Measurements from ENCODE around the gene FBXL5.

Gene FBXL5

GRCh38 chr4:15675356-15675755 lies 20.2 kb upstream of the FBXL5 start:
- DNase-seq: no peak

GRCh38 chr4:15674926-15675325 lies 19.8 kb upstream of the FBXL5 start:
- no peak for DNase-seq

DNA sequence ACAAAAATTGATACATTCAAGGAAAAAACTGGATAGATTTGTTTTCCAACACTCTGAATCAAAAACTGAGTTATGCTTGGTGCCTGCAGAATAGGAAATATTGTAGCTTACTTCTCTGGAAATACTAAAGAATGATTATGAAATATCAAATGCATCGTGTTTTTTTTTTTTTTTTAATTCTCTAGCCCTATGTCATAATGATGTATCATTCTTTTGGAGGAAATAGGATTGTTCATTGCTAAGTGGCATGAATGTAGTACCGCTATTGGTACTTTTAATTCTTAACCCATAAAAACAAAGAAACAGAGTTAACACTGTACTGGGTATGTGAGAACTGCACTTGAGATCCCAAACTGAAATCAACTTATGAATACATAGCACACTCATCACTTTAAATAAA lies 18.9 kb upstream of the FBXL5 start:
- no peak for DNase-seq

DNA sequence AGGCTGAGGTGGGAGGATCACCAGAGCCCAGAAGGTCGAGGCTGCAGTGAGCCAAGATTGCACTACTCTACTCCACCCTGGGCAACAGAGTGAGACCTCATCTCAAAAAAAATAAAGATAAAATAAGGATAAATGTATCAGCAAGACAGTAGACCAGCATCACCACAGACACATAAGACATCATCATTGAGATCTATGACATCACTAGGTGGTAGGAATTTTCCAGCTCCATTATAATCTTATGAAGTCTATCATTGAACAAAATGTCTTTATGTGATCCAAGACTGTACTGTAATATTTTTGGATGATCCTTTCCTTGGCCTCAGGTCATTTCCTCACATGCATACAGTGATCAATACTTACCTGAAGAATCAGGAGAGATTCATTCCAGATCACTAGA lies 18.2 kb upstream of the FBXL5 start:
- no peak for DNase-seq

DNA sequence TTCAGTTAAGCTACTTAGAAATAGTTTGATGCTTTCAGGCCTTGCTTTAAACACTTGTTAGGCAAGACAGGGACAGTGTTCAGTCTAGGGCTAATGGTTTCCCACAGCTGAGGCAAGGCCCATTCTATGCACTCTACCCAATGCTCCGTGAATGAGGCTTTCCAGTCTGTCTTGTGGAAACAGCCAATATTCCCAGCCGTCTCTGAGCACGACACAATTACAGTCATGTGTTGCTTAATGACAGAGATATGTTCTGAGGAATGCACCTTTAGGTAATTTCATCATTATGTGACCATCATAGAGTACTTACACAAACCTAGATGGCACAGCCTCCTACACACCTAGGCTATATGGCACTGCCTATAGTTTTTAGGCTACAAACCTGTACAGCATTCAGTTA lies 16.9 kb upstream of the FBXL5 start:
- DNase-seq: no peak

- no peak for DNase-seq
Measured at GRCh38 chr4:15670576-15670975, 15.4 kb upstream of the FBXL5 start.

- no peak for DNase-seq
Measured at GRCh38 chr4:15668566-15669435, 13.6 kb upstream of the FBXL5 start.

- no peak for DNase-seq
Measured at GRCh38 chr4:15667006-15667405, 11.8 kb upstream of the FBXL5 start.

DNA sequence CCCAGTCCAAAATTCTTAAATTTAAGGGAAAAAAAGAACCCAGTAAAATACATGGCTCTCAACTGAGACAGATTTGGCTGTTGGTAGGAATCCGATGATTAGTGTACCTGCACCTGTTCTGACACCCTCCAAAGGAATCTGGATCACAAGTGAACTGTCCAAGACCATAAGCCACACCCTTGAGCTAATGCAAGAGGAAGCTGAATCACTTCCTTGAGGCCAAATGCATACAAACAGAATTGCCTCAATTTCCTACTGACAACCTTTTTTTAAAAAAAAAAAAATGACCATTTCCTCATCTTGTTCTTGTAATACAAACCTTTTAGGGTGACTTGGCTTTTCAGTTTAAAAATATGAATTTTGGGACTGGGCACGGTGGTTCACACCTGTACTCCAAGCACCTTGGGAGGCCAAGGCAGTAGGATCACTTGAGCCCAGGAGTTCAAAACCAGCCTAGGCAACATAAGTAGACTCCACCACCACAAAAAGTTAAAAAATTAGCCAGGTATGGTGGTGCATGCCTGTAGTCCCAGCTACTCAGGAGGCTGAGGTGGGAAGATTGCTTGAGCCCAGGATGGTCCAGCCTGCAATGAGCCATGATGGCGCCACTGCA lies 10.7 kb upstream of the FBXL5 start:
- peak; percentile 58 to 84 for DNase-seq

GRCh38 chr4:15659768-15660570 lies 4.8 kb upstream of the FBXL5 start:
- no peak for DNase-seq

DNA sequence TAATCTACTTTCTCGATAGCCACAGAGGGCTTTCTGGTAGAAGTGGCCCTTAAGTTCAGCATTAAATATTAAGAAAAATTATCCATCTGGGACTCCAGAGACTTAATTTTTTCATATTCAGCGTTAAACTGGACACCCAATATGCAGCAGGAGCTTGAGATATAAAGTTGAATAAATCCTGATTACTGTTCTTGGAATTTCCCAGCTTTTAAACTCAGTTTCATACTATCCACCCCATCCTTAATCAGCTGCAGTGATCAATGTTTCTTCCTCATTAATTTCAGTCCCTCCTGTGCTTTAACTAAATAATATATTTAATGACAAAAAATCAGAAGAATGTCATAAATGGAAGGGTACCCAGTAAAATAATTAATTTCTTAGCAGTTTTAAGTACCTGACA lies 3.6 kb upstream of the FBXL5 start:
- DNase-seq: no peak

GRCh38 chr4:15658136-15658770 lies 3.1 kb upstream of the FBXL5 start:
- DNase-seq: no peak

DNA sequence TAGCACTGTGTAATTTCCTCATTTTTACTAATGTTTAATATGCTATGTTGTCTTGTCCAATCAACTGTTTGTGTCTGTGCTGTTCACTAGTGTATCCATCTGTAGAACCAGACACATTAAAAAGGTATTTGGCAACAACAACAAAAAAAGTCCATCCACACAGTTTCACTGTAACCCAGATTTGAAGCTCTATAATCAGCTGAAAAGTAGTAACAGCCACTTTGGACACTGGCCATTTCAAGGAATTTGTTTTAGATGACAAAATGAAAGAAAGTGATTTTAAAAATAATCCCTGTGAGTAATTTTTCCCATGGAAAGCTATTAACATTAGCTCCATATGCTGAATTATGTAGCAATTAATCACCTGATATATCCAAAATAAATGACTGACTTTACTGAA lies 2.2 kb upstream of the FBXL5 start:
- no peak for DNase-seq

DNA sequence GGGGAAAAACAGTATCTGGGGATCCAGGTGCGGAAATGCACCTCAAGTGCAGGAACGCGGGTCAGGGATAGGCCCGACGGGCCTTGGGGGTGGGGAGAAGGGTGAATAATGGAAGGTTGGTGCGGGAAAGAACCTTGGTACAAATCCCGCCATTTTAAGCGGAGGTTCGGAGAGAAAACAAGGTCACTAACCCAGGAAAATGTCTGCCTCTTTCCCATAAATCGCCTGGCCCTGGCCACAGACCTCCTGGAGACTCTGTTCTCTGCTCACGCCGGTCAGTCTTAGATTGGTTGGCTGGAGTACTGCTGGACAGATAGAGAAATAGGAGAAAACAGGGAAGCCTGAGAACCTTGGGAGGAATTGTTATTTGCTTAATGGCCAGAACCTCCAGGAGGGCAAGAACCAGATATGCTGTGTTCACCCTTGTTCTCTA lies 897 bp upstream of the FBXL5 start:
- no peak for DNase-seq

DNA sequence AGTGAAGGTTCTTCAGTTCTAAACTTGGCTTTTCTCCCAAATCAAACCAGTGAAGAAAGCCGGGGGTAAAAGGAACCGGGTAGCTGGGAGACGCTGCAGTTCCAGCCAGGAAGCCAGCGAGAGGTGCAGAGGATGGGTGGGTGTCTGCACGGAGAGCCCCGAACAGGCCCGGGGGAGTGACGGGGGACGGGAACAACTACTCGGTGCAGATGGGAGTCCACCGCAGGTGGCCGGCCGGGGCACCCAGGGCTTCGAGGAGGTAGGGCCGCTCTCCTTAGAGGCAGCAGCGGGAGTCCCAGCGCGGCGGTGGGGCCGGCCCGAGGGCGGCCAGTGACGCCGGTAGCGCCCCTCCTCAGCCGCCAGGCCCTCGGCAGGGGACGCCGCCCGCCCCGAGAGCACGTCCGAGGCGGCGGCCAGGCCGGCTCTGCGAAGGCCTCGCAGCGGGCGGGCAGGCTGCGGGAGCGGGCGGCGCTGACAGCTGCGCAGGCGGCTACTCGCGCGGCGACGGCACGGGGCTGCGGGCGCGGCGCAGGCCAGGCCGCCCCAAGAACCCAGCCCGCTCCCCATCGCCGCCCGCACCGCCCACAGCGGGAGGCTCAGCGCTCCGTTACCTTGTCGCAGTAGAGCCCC lies 449 bp downstream of the FBXL5 start:
- DNase-seq: no peak

- DNase-seq: peak in 1 of 2 experiments; percentile 77
Measured at GRCh38 chr4:15653864-15654592, 1.1 kb downstream of the FBXL5 start.

DNA sequence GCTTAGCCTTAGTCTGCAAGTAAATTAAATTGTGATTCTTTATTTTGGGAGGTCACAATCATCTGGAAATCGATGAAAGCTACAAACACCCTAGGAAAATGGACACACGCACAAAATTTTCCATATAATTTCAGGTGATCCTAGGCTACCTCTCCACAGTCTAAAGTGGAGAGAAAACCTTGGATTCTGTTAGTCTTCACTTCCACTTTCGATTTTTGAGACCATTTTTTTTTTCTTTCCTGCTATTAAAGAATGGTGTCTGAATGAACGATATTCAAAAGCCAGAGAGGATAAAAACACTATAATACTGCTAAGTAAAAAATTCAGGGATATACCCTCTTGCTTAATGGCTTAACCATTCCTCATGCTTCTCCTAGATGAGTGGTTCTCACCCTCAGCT lies 1.7 kb downstream of the FBXL5 start:
- no peak for DNase-seq

GRCh38 chr4:15652841-15653240 lies 2.3 kb downstream of the FBXL5 start:
- no peak for DNase-seq

- DNase-seq: no peak
Measured at GRCh38 chr4:15652191-15652590, 3.0 kb downstream of the FBXL5 start.

- DNase-seq: no peak
Measured at GRCh38 chr4:15651676-15652075, 3.5 kb downstream of the FBXL5 start.

DNA sequence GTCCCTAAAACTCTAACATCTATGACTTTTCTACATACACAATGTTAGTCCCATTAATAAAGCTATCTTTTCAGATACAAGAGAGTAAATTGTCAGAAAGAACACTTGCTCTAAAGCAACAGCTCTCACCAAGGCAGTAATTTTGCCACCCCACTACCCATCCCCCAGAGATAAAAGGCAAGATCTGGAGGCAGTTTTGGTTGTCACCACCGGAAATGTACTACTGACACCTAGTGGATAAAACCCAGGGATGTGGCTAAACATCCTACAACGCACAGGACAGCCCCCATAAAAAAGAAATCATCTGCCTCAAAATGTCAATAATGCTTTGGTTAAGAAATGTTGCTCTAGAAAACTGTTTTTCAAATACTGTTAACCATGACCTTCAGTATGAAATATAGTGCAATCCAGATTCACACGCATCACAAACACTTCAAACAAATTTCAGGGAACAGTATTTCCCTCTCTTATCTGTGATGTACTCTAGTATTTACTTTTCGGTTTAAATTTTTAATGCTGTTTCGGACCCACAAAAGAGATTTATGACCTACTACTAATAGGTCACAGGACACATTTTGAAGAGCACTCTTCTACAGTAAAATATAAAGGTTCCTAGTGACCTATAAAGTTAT lies 5.1 kb downstream of the FBXL5 start:
- peak; percentile 9 to 71 for DNase-seq

DNA sequence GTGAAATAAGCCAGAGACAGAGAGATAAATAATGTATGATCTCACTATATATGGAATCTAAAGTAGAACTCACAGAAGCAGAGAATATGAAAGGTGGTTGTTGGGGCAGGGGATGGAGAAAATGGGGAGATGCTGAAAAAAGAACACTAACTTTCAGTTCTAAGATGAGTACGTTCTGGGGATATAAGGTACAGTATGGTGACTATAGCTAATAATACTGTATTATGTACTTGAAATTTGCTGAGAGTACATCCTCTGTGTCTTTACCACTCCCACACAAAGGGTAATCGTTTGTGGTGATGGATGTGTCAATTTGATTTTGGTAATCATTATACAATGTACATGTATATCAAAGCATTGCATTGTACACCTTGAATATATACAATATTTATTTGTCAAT lies 6.6 kb downstream of the FBXL5 start:
- no peak for DNase-seq
